LNCaP clone FGC (cell line): ENCODE measurements around the gene PSG6.
"Not testable (repeated sequence)": the region's sequence is repeated elsewhere in the genome, so short reads cannot be mapped to it uniquely, and the experiment has no call there.

Source experiments
- DNase-seq: peaks from one replicate; pipeline ENCODE4 v3.0.0-alpha.2; 2011; ENCODE audit warnings: low read depth
- H3K4me3 ChIP-seq: 2 replicates; pipeline ENCODE4 v1.5.1; 2011; ENCODE audit warnings: mild to moderate bottlenecking, low read depth, low read length, control low read depth
- TF ChIP-seq, protein P1 (sequence below): IDR thresholded peaks from 2 replicates; pipeline ENCODE4 v1.5.1; 2012; ENCODE audit warnings: mild to moderate bottlenecking; ENCODE audit not compliant: control insufficient read depth, insufficient read depth; ENCODE audit errors: extremely low read depth

PSG6 gene

DNA sequence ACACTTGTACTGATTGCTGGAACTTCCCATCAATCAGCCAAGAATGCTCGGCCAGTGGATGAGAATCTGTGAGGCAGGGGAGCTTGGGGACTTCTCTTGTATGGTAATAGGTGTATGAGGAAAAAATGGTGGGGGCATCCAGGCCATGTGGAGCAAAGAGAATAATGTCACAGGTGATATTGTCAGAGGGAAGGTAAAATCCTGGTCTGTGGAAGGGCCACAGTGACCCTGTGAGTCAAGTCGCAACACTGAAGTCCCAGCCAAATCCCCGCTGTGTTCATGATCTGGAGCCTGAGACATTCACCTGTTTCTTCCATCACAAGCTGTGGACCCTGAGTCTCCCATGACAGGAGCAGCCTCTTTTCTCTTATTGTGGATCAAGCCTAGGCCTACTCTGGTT lies 11.2 kb upstream of the PSG6 start:
- TF ChIP-seq, protein P1, sequence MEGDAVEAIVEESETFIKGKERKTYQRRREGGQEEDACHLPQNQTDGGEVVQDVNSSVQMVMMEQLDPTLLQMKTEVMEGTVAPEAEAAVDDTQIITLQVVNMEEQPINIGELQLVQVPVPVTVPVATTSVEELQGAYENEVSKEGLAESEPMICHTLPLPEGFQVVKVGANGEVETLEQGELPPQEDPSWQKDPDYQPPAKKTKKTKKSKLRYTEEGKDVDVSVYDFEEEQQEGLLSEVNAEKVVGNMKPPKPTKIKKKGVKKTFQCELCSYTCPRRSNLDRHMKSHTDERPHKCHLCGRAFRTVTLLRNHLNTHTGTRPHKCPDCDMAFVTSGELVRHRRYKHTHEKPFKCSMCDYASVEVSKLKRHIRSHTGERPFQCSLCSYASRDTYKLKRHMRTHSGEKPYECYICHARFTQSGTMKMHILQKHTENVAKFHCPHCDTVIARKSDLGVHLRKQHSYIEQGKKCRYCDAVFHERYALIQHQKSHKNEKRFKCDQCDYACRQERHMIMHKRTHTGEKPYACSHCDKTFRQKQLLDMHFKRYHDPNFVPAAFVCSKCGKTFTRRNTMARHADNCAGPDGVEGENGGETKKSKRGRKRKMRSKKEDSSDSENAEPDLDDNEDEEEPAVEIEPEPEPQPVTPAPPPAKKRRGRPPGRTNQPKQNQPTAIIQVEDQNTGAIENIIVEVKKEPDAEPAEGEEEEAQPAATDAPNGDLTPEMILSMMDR = no peak
- no peak overlapping the region for H3K4me3 ChIP-seq
- DNase-seq = no peak

DNA sequence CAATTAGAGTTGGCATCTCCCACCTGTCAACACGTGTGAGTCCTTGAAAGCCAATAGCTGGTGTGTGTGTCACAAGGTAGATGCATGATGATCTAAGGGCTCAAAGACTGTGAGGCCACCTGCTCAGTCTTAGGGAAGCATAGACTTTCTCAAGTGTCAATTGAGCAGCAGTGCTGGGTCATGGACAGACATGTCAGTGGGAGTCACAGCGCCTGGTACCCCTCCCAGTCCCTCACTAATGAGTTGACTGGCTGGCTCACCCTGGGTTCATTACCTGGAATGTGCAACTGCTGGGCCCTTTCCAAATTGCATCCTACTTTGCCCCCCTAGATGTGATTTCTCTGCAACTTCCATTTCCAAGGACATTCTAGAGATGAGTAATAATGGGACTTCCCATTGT lies 9.1 kb upstream of the PSG6 start:
- TF ChIP-seq, protein P1 = no peak
- no peak for DNase-seq
- H3K4me3 ChIP-seq = no peak overlapping the region

DNA sequence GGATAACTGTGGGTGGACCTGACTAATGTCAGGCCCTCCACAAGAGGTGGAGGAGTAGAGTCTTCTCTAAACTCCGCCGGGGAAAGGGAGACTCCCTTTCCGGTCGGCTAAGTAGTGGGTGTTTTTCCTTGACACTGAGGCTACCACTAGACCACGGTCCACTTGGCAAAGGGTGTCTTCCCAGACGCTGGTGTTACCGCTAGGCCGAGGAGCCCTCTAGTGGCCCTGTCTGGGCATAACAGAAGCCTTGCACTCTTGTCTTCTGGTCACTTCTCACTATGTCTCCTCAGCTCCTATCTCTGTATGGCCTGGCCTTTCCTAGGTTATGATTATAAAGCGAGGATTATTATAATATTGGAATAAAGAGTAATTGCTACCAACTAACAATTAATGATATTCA lies 5.4 kb upstream of the PSG6 start:
- TF ChIP-seq, protein P1 = peak; percentile 47
- not testable (repeated sequence) for H3K4me3 ChIP-seq, DNase-seq

DNA sequence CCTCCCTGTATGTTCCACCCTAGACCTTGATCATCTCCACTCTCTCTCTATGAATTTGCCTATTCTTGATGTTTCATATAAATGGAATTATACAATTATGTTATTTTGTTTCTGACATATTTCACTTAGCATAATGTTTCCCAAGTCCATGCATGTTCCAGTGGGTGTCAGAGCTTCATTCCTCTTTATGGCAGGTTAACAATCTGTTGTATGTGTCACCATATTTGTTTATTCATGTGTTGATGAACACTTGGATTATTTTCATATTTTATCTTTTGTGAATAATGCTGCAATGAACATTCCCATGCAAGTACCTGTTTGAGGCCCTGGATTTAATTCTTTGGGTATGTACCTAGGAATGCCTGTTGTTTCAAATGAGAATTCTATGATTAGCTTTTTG lies 3.3 kb upstream of the PSG6 start:
- not testable (repeated sequence) for DNase-seq, H3K4me3 ChIP-seq

DNA sequence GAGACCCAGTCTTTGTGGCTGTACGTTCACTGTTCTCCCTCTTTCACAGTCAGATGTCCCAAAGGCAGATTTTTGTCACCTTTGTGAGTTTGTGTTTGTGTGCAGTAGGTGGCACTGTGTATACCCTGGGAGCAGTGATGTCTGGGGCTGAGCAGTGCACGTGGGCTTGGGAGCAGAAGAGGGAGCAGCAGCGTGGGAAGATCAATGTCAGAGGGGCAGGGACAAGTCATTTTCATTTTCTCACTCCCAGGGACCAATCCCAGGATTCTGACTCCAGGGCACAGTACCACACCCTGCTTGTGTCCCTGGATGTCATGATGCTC lies 2.0 kb upstream of the PSG6 start:
- DNase-seq = no peak
- TF ChIP-seq, protein P1 = no peak

DNA sequence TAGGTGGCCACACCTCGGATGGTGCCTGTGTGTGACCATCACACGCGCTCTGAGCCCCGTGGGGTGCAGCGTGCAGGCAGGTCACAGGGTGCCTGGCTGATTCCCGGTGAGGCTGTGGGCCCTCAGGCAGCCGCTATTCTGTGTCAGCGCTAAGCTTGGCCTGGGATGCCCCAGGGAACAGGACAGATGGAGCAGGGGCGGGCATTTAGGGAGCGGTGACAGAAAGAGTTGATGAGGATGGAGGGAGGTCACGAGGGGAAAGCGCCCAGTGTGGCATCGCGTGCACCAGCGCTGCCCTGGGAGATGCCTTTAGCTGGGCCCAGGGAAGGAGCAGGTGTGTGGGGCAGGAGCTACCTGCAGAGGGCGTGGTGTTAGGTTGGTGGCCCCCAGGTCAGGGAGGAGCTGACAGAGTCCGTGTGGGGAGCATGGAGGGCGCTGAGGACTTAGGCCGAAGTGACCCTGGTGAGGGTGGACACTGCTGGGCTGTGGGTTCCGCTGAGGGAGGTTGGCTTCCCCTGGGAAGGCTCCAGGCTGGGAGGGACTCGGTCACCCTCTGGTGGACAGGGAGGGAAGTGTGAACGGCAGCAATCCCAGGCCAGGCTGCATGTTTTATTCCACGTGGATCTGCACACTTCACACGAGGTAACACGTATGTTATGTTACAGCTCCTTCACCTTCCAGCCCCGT lies 1.5 kb upstream of the PSG6 start:
- not testable (repeated sequence) for DNase-seq, H3K4me3 ChIP-seq
- TF ChIP-seq, protein P1 = peak; percentile 43

More for the DNA sequence above, 2.0 kb upstream of the PSG6 start:
- H3K4me3 ChIP-seq = no peak overlapping the region

DNA sequence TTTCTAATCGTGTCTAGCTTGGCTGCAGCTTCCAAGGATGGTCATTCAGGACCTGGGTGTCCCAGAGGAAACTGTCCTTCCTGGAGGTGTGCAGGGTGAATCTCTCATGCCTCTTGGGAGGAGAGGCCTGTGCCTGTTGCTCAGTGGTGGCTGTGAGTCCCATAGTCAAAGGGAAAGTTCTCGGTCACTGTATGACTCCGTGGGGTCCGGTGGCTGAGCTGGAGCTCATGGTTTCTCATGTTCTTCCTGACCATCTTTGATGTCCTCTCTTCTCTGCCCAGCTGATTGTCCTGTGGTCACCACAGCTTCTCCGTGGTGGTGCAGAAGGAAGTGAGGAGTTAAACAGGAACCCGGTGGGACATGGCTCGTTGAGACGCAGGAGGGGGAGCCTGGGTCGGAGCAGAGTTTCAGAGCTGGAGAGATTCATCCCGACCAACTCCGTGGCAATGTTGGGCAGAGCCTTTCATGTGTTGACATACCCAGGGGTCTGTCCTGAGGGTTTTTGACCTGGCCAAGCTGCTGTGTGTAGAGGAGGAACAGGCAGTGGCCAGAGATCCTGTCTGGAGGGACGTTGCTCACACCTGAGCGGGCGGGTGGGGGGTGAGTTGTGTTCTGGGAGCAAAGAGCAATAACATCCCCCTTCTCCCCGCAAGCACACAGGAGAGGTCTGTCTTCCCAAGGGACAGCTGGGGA lies 829 bp upstream of the PSG6 start:
- not testable (repeated sequence) for DNase-seq, H3K4me3 ChIP-seq

DNA sequence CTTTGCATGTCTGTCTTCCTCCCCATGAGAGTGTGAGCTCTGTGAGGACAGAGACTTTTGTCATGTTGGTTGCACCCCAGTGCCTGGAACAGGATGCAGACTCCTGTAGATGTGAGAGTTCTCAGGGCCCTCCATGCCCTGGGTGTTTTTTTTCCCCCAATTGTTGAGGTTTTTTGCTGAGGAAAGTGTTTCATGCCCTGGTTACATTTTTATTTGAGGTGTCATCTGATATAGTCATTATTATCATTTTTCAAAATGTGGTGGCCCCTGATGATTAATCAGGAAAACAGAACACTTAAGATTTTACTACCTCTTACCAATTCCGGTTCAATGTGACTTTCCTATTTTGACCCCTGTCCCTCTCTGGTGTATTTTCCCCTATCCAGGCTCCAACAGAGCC lies 763 bp downstream of the PSG6 start:
- not testable (repeated sequence) for DNase-seq, H3K4me3 ChIP-seq

DNA sequence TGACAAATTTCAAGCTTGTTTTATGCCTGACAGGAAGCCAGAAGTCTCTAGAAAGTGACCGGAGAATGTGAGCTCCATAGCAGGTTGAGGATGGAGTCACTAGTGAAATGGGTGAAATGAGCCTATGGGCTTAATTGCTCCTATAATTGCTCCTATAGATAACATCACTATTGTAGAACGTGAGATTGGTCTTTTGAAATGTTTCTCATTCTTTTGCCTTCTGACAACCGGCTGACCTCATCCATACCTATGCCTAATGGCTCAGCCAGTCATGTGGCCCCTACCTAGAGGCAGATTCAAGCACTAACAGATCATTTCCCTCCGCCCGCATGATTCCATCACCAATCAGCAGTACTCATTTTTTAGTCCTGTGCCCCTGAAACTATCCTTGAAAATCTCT lies 4.2 kb downstream of the PSG6 start:
- not testable (repeated sequence) for H3K4me3 ChIP-seq, DNase-seq

DNA sequence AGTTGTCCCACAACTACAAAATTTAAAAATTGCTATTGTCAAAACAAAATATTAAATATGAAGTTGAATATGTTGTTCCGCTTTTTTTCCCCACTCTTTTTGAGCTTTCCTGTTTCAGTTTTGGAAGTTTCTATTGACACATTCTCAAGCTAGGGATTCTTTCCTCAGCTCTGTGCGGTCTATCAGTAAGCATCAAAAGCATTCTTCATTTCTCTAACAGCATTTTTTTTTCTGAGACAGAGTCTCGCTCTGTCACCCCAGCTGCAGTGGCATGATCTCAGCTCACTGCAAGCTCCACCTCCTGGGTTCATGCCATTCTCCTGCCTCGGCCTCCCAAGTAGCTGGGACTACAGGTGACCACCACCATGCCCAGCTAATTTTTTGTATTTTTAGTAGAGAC lies 4.8 kb downstream of the PSG6 start:
- not testable (repeated sequence) for H3K4me3 ChIP-seq, DNase-seq

DNA sequence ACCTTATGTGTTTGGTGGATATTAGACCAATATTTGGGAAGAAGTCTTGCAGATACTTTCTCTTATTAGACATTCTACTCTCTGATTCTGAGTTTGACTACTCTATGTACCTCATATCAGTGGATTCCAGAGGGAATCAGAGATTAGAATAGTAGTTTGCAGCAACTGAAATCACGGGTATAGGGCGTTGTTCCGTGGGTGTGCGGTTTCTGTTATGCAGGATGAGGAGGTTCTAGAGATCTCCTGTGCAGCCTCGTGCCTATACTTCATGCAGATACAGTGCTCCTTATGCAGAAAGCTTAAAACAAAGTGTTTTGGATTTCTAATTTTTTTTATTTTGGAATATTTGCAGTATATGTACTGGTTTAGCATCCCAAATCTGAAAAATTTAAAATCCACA lies 6.0 kb downstream of the PSG6 start:
- H3K4me3 ChIP-seq, DNase-seq: not testable (repeated sequence)

DNA sequence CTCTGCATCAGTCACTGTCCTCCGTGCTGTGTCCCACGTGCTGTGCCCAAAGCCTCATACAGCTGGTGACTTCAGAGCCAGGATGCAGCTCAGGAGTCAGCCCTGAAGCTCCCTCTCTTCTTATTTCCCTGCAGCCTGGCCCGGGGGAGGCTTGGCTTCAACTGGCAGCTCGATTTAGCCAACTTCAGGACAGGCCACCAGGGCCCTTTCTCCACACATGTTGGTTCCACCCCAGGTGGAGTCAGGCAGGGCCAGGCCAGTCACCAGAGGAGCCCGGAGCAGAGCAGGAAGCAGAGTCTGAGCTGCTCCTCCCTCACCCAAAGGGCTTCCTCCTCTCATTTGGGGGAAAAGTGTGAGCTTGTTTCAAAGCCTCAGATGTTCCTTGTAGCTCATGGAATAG lies 11.5 kb downstream of the PSG6 start:
- DNase-seq, H3K4me3 ChIP-seq: not testable (repeated sequence)

DNA sequence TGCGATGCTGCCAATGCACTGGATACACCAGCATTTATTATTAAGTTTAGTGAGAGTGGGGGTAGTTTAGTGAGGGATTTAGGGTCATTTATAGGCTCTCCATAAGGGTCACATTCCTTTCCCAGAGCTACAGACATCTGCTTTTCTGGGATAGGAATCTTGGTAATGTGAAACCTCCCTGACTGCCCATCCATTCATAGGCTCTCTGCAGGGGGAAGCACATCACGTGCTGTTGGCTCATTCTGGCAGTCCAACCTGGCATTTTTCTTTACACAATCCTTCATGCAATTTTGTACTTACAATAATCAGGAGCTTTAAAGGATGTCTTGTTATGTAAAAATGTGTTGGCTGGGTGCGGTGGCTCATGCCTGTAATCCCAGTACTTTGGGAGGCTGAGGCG lies 17.1 kb downstream of the PSG6 start:
- not testable (repeated sequence) for DNase-seq, H3K4me3 ChIP-seq
